Astrocyte (in vitro differentiated cells and primary cell): ENCODE measurements around the gene RABL2B. TPM values are rescaled to one million over a fixed set of nuclear protein-coding genes. Genes with fewer than 3 reads are reported as not detected.
A peak's percentile ranks its signal among the peaks of the same experiment; 100 is the strongest.
"Not testable (repeated sequence)": the region's sequence is repeated elsewhere in the genome, so short reads cannot be mapped to it uniquely, and the experiment has no call there.

Source experiments
- DNase-seq: peaks from one replicate; pipeline ENCODE4 v3.0.0-alpha.2; 2010; ENCODE audit warnings: low read depth
- FAIRE-seq: peaks from 2 replicates; lab custom pipeline; 2011; peaks lifted over from hg19 to GRCh38; lab: Jason Lieb, UNC
- H2AFZ ChIP-seq: 2 replicates; pipeline ENCODE4 v1.6.0; 2012; ENCODE audit warnings: low read depth, low read length, inconsistent platforms
- H3K27ac ChIP-seq: 2 replicates; pipeline ENCODE4 v1.5.1; 2011; ENCODE audit warnings: low read depth, low read length, inconsistent platforms
- H3K27me3 ChIP-seq: 2 replicates; pipeline ENCODE4 v1.6.0; 2011; ENCODE audit warnings: low read length, inconsistent platforms; ENCODE audit not compliant: insufficient read depth
- H3K36me3 ChIP-seq: 2 replicates; pipeline ENCODE4 v1.5.1; 2011; ENCODE audit warnings: low read length, inconsistent platforms; ENCODE audit not compliant: insufficient read depth
- H3K4me1 ChIP-seq: 2 replicates; pipeline ENCODE4 v1.5.1; 2011; ENCODE audit warnings: low read length, inconsistent platforms; ENCODE audit not compliant: insufficient read depth
- H3K4me2 ChIP-seq: 2 replicates; pipeline ENCODE4 v1.6.0; 2012; ENCODE audit warnings: low read length, inconsistent platforms
- H3K4me3 ChIP-seq: 2 replicates; pipeline ENCODE4 v1.5.1; 2011; ENCODE audit warnings: low read depth, mild to moderate bottlenecking, low read length, inconsistent platforms; ENCODE audit not compliant: insufficient read depth
- H3K79me2 ChIP-seq: 2 replicates; pipeline ENCODE4 v1.6.0; 2012; ENCODE audit warnings: mild to moderate bottlenecking, low read length, inconsistent platforms; ENCODE audit not compliant: insufficient read depth
- H3K9ac ChIP-seq: 2 replicates; pipeline ENCODE4 v1.6.0; 2012; ENCODE audit warnings: mild to moderate bottlenecking, low read length, inconsistent platforms
- H3K9me3 ChIP-seq: 2 replicates; pipeline ENCODE4 v1.5.1; 2012; ENCODE audit warnings: low read depth, mild to moderate bottlenecking, low read length, inconsistent platforms; ENCODE audit not compliant: insufficient read depth
- H4K20me1 ChIP-seq: 2 replicates; pipeline ENCODE4 v1.6.0; 2012; ENCODE audit warnings: low read length, inconsistent platforms; ENCODE audit not compliant: insufficient read depth
- H3K27ac Mint-ChIP-seq: one replicate; pipeline ENCODE4 v1.8.0; 2021; ENCODE audit warnings: mild to moderate bottlenecking, mixed read lengths; ENCODE audit not compliant: unreplicated experiment
- H3K27me3 Mint-ChIP-seq: one replicate; pipeline ENCODE4 v1.8.0; 2021; ENCODE audit warnings: low read depth, mixed read lengths; ENCODE audit not compliant: unreplicated experiment
- H3K36me3 Mint-ChIP-seq: one replicate; pipeline ENCODE4 v1.8.0; 2021; ENCODE audit warnings: low read depth, mixed read lengths; ENCODE audit not compliant: unreplicated experiment
- H3K4me1 Mint-ChIP-seq: one replicate; pipeline ENCODE4 v1.8.0; 2021; ENCODE audit warnings: low read depth, mixed read lengths; ENCODE audit not compliant: unreplicated experiment
- H3K4me3 Mint-ChIP-seq: one replicate; pipeline ENCODE4 v1.8.0; 2021; ENCODE audit warnings: mild to moderate bottlenecking, moderate library complexity, mixed read lengths; ENCODE audit not compliant: unreplicated experiment
- H3K9me3 Mint-ChIP-seq: one replicate; pipeline ENCODE4 v1.8.0; 2021; ENCODE audit warnings: mild to moderate bottlenecking, mixed read lengths; ENCODE audit not compliant: unreplicated experiment
- CTCF ChIP-seq: IDR thresholded peaks from 2 replicates; pipeline ENCODE4 v1.5.1; 2011; ENCODE audit warnings: low read depth, mild to moderate bottlenecking, inconsistent platforms, low read length, moderate library complexity; ENCODE audit not compliant: insufficient read depth
- total RNA-seq: library from RNA; stranded (reverse); gene quantifications from 2 replicates; pipeline ENCODE4 v1.2.1, GENCODE V29; 2021

RABL2B gene
- total RNA-seq, 1 donor from 2014 or later = 26.6 TPM

GRCh38 chr22:50777631-50778030 is 5.8 kb downstream of the RABL2B start:
- H3K36me3 ChIP-seq, H3K9me3 Mint-ChIP-seq, H3K27ac ChIP-seq, H3K4me1 ChIP-seq, H3K4me2 ChIP-seq, H3K27me3 ChIP-seq, H3K36me3 Mint-ChIP-seq, H3K27ac Mint-ChIP-seq, H3K27me3 Mint-ChIP-seq, H3K4me3 ChIP-seq, H4K20me1 ChIP-seq, H3K4me1 Mint-ChIP-seq, H3K4me3 Mint-ChIP-seq, DNase-seq, FAIRE-seq, H3K79me2 ChIP-seq, H3K9me3 ChIP-seq, H2AFZ ChIP-seq, H3K9ac ChIP-seq: not testable (repeated sequence)

- H3K79me2 ChIP-seq, H3K4me1 ChIP-seq, H3K9me3 Mint-ChIP-seq, H3K36me3 Mint-ChIP-seq, H3K27me3 Mint-ChIP-seq, H3K4me3 Mint-ChIP-seq, FAIRE-seq, H4K20me1 ChIP-seq, H3K27ac Mint-ChIP-seq, H2AFZ ChIP-seq, H3K27ac ChIP-seq, H3K4me2 ChIP-seq, H3K4me1 Mint-ChIP-seq, H3K4me3 ChIP-seq, H3K9ac ChIP-seq, H3K36me3 ChIP-seq, H3K9me3 ChIP-seq, H3K27me3 ChIP-seq: not testable (repeated sequence)
- peak; percentile 22 for TF ChIP-seq CTCF
- peak; percentile 8 for DNase-seq
These were observed 8.3 kb downstream of the RABL2B start for GRCh38 chr22:50775132-50775531.

GRCh38 chr22:50764288-50764687 is 19.1 kb downstream of the RABL2B start:
- H4K20me1 ChIP-seq, FAIRE-seq, H3K4me2 ChIP-seq, H3K9ac ChIP-seq, H3K9me3 ChIP-seq, H3K27me3 Mint-ChIP-seq, H3K36me3 Mint-ChIP-seq, H3K4me1 Mint-ChIP-seq, H3K79me2 ChIP-seq, H3K27me3 ChIP-seq, H3K36me3 ChIP-seq, H3K4me1 ChIP-seq, DNase-seq, H3K4me3 ChIP-seq, H3K4me3 Mint-ChIP-seq, H3K27ac ChIP-seq, H2AFZ ChIP-seq, H3K27ac Mint-ChIP-seq, H3K9me3 Mint-ChIP-seq: not testable (repeated sequence)

GRCh38 chr22:50761829-50762228 is 21.6 kb downstream of the RABL2B start:
- not testable (repeated sequence) for H3K27me3 Mint-ChIP-seq, H4K20me1 ChIP-seq, DNase-seq, H3K4me3 Mint-ChIP-seq, H3K27ac ChIP-seq, H3K9me3 ChIP-seq, H3K79me2 ChIP-seq, H3K36me3 ChIP-seq, H3K4me1 ChIP-seq, H3K27ac Mint-ChIP-seq, H3K27me3 ChIP-seq, H3K4me1 Mint-ChIP-seq, H3K9ac ChIP-seq, H3K4me3 ChIP-seq, H2AFZ ChIP-seq, H3K4me2 ChIP-seq, H3K36me3 Mint-ChIP-seq, FAIRE-seq, H3K9me3 Mint-ChIP-seq

- not testable (repeated sequence) for H2AFZ ChIP-seq, H3K27ac ChIP-seq, H3K4me1 ChIP-seq, H3K4me3 ChIP-seq, H3K36me3 ChIP-seq, H3K4me2 ChIP-seq, H4K20me1 ChIP-seq, H3K4me1 Mint-ChIP-seq, H3K4me3 Mint-ChIP-seq, H3K36me3 Mint-ChIP-seq, H3K27me3 Mint-ChIP-seq, H3K27me3 ChIP-seq, H3K9ac ChIP-seq, H3K27ac Mint-ChIP-seq, H3K9me3 ChIP-seq, H3K9me3 Mint-ChIP-seq, H3K79me2 ChIP-seq
- peak; percentile 9 for FAIRE-seq
- DNase-seq = peak; percentile 41
These were observed 23.7 kb downstream of the RABL2B start for GRCh38 chr22:50759597-50760341.
